Ishikawa (cell line): ENCODE measurements around the gene TTC4.

Experiments
- CEBPB ChIP-seq: IDR thresholded peaks from 2 replicates; pipeline ENCODE4 v1.6.1; 2012
- CREB1 ChIP-seq: IDR thresholded peaks from 2 replicates; pipeline ENCODE4 v1.6.1; 2012; ENCODE audit warnings: low read depth
- EGR1 ChIP-seq: IDR thresholded peaks from 2 replicates; pipeline ENCODE4 v1.6.1; 2012
- EP300 ChIP-seq: IDR thresholded peaks from 2 replicates; pipeline ENCODE4 v1.6.1; 2012; ENCODE audit warnings: borderline replicate concordance
- FOXM1 ChIP-seq: IDR thresholded peaks from 2 replicates; pipeline ENCODE4 v1.6.1; 2012; ENCODE audit warnings: low read depth, borderline replicate concordance
- MAX ChIP-seq: IDR thresholded peaks from 2 replicates; pipeline ENCODE4 v1.6.1; 2012
- NFIC ChIP-seq: IDR thresholded peaks from 2 replicates; pipeline ENCODE4 v1.6.1; 2012
- RAD21 ChIP-seq: IDR thresholded peaks from 2 replicates; pipeline ENCODE4 v1.6.1; 2012; ENCODE audit warnings: low read depth
- TCF12 ChIP-seq: IDR thresholded peaks from 2 replicates; pipeline ENCODE4 v1.6.1; 2012; ENCODE audit warnings: low read depth
- TEAD4 ChIP-seq: IDR thresholded peaks from 2 replicates; pipeline ENCODE4 v1.6.1; 2012
- YY1 ChIP-seq: IDR thresholded peaks from 2 replicates; pipeline ENCODE4 v1.6.1; 2012; ENCODE audit warnings: low read depth
- ZBTB7A ChIP-seq: IDR thresholded peaks from 2 replicates; pipeline ENCODE4 v1.6.1; 2012; ENCODE audit warnings: low read depth
- TF ChIP-seq, protein P1 (sequence below): IDR thresholded peaks from 2 replicates; pipeline ENCODE4 v1.6.1; 2012
- TF ChIP-seq, protein P2 (sequence below): IDR thresholded peaks from 2 replicates; pipeline ENCODE4 v1.6.1; 2012; ENCODE audit warnings: low read depth, mild to moderate bottlenecking

The TTC4 gene

DNA sequence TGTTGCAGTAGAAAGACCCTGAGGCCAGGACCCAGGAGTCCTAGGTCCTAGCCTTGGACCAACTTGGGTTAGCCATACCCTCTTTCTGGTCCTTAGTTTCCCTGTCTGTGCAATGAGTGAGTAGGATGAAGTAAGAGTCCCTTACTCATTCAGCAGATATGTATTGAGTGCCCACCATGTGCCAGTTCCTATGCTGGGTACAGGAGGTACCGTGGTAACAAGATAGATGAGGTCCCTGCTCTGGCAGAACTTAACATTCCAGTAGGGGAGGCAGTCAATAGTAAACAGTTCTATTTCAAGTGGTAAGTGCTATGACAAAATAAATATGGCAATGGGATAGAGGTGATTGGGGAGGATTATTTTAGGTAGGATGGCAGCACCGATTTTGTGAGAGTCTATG, 66.9 kb downstream of the TTC4 start:
- TF ChIP-seq YY1 = no peak
- TF ChIP-seq ZBTB7A = no peak
- TF ChIP-seq MAX = no peak
- TF ChIP-seq EGR1 = no peak
- no peak for TF ChIP-seq NFIC
- TF ChIP-seq CEBPB = no peak
- TF ChIP-seq TCF12 = no peak
- TF ChIP-seq, protein P1, sequence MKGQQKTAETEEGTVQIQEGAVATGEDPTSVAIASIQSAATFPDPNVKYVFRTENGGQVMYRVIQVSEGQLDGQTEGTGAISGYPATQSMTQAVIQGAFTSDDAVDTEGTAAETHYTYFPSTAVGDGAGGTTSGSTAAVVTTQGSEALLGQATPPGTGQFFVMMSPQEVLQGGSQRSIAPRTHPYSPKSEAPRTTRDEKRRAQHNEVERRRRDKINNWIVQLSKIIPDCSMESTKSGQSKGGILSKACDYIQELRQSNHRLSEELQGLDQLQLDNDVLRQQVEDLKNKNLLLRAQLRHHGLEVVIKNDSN = no peak
- no peak for TF ChIP-seq CREB1
- TF ChIP-seq RAD21 = no peak
- no peak for TF ChIP-seq TEAD4

DNA sequence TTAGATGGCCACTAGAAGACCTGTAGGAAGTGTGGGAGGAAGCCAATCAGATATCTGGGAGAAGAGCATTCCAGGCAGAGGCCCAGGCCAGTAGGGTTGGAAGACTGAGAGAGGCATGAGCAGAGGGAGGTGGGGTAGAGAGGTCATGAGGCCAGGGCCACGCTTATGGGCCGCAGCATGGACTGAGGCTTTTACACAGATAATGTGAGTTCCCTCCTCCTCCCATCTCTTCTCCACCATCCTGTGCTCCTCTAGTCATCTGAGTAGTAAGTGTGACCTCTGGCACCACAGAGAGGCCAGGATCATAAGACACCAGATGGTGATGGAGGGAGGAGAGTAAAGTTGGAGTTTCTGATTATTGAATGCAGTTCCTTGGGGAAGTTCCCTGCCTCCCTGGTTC, 68.4 kb downstream of the TTC4 start:
- TF ChIP-seq EGR1 = no peak
- TF ChIP-seq CEBPB = no peak
- TF ChIP-seq EP300 = no peak
- no peak for TF ChIP-seq CREB1
- TF ChIP-seq, protein P2, sequence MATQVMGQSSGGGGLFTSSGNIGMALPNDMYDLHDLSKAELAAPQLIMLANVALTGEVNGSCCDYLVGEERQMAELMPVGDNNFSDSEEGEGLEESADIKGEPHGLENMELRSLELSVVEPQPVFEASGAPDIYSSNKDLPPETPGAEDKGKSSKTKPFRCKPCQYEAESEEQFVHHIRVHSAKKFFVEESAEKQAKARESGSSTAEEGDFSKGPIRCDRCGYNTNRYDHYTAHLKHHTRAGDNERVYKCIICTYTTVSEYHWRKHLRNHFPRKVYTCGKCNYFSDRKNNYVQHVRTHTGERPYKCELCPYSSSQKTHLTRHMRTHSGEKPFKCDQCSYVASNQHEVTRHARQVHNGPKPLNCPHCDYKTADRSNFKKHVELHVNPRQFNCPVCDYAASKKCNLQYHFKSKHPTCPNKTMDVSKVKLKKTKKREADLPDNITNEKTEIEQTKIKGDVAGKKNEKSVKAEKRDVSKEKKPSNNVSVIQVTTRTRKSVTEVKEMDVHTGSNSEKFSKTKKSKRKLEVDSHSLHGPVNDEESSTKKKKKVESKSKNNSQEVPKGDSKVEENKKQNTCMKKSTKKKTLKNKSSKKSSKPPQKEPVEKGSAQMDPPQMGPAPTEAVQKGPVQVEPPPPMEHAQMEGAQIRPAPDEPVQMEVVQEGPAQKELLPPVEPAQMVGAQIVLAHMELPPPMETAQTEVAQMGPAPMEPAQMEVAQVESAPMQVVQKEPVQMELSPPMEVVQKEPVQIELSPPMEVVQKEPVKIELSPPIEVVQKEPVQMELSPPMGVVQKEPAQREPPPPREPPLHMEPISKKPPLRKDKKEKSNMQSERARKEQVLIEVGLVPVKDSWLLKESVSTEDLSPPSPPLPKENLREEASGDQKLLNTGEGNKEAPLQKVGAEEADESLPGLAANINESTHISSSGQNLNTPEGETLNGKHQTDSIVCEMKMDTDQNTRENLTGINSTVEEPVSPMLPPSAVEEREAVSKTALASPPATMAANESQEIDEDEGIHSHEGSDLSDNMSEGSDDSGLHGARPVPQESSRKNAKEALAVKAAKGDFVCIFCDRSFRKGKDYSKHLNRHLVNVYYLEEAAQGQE = no peak
- TF ChIP-seq TCF12 = no peak
- no peak for TF ChIP-seq TEAD4
- no peak for TF ChIP-seq RAD21
- no peak for TF ChIP-seq YY1
- TF ChIP-seq FOXM1 = no peak

DNA sequence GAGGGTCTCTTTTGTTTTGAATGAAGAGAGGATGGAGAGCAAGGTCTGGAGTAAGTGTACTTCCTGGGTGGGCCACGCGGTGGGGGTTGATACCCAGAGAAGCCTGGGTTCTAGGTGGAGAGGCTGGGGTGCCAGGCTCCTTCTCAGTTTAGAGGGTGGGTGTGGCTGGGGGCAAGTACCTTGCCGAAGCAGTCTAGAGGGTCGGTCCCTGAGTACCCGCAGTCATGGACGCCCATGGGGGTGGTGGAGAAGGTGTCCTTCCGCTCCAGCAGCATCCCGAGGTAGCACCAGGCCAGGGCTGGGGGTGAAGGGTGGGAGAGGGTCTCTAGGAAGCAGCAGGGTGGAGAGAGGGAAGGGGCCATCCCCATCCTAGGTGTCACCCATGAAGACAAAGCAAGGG, 71.1 kb downstream of the TTC4 start:
- TF ChIP-seq FOXM1 (no peak), TEAD4 (no peak), ZBTB7A (no peak), YY1 (no peak)

- TF ChIP-seq YY1 (no peak), TEAD4 (no peak), EP300 (no peak), CREB1 (no peak)
These were observed 71.9 kb downstream of the TTC4 start for GRCh38 chr1:54787604-54788003.

DNA sequence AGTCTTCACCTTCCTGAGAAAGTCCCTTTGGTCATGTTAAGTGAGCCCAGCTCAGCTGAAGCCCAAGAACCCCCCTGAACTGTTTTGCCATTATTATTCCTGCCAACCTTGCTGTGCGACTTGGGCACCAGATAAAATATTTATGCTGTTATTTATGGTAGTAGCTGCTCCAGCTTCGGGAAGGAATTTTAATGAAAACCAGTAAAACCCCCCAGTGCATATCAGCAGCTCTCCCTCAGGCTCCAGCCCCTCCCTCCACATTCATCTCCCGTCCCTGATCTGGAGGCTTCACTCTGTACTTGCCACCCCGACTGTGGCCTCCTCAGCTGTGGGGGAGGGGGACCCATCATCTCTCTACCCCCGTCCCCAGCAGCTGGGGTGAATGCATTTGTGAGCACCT, 72.8 kb downstream of the TTC4 start:
- no peak for TF ChIP-seq RAD21
- TF ChIP-seq, protein P1 = no peak
- no peak for TF ChIP-seq TCF12
- TF ChIP-seq, protein P2 = no peak
- TF ChIP-seq CREB1 = no peak
- TF ChIP-seq MAX = no peak

DNA sequence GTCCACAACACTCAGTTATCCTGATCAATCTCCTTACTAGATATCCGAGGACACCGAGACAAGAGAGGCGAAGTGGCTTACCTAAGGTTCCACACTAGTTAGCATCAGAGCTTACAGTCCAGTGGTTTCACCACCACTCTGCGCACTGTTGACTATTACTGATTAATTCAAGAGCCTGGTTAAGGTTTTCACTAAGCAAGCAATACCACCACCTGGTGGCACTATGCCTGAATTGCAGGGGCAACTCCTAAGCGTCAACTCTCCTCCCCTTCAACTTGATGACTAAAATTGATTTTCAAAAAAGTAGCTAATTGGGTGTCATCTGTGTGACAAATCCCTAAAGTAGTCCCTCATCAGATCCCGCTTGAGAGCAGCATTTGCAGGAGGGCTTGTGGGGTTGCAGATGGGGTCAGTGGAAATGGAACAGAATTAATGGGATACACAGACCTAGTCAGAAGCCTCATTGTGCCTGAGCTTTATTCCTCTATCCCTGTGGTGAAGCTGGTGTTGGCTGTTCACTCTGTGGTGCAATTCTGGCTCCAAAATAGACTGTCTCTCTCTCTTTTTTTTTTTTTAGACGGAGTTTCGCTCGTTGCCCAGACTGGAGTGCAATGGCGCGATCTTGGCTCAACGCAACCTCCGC, 76.3 kb downstream of the TTC4 start:
- TF ChIP-seq EP300 = no peak
- no peak for TF ChIP-seq TCF12
- TF ChIP-seq FOXM1 = no peak
- TF ChIP-seq CREB1 = no peak
- peak; percentile 80 for TF ChIP-seq RAD21
- no peak for TF ChIP-seq TEAD4
